Astrocyte (in vitro differentiated cells and primary cell): ENCODE results near the gene APIP. TPM values are rescaled to one million over a fixed set of nuclear protein-coding genes. Genes with fewer than 3 reads are reported as not detected.

Source experiments
- DNase-seq: peaks from one replicate; pipeline ENCODE4 v3.0.0-alpha.2; 2010; ENCODE audit warnings: low read depth
- FAIRE-seq: peaks from 2 replicates; lab custom pipeline; 2011; peaks lifted over from hg19 to GRCh38; lab: Jason Lieb, UNC
- H2AFZ ChIP-seq: 2 replicates; pipeline ENCODE4 v1.6.0; 2012; ENCODE audit warnings: low read depth, low read length, inconsistent platforms
- H3K27ac ChIP-seq: 2 replicates; pipeline ENCODE4 v1.5.1; 2011; ENCODE audit warnings: low read depth, low read length, inconsistent platforms
- H3K27me3 ChIP-seq: 2 replicates; pipeline ENCODE4 v1.6.0; 2011; ENCODE audit warnings: low read length, inconsistent platforms; ENCODE audit not compliant: insufficient read depth
- H3K36me3 ChIP-seq: 2 replicates; pipeline ENCODE4 v1.5.1; 2011; ENCODE audit warnings: low read length, inconsistent platforms; ENCODE audit not compliant: insufficient read depth
- H3K4me1 ChIP-seq: 2 replicates; pipeline ENCODE4 v1.5.1; 2011; ENCODE audit warnings: low read length, inconsistent platforms; ENCODE audit not compliant: insufficient read depth
- H3K4me2 ChIP-seq: 2 replicates; pipeline ENCODE4 v1.6.0; 2012; ENCODE audit warnings: low read length, inconsistent platforms
- H3K4me3 ChIP-seq: 2 replicates; pipeline ENCODE4 v1.5.1; 2011; ENCODE audit warnings: low read depth, mild to moderate bottlenecking, low read length, inconsistent platforms; ENCODE audit not compliant: insufficient read depth
- H3K79me2 ChIP-seq: 2 replicates; pipeline ENCODE4 v1.6.0; 2012; ENCODE audit warnings: mild to moderate bottlenecking, low read length, inconsistent platforms; ENCODE audit not compliant: insufficient read depth
- H3K9ac ChIP-seq: 2 replicates; pipeline ENCODE4 v1.6.0; 2012; ENCODE audit warnings: mild to moderate bottlenecking, low read length, inconsistent platforms
- H3K9me3 ChIP-seq: 2 replicates; pipeline ENCODE4 v1.5.1; 2012; ENCODE audit warnings: low read depth, mild to moderate bottlenecking, low read length, inconsistent platforms; ENCODE audit not compliant: insufficient read depth
- H4K20me1 ChIP-seq: 2 replicates; pipeline ENCODE4 v1.6.0; 2012; ENCODE audit warnings: low read length, inconsistent platforms; ENCODE audit not compliant: insufficient read depth
- H3K27ac Mint-ChIP-seq: one replicate; pipeline ENCODE4 v1.8.0; 2021; ENCODE audit warnings: mild to moderate bottlenecking, mixed read lengths; ENCODE audit not compliant: unreplicated experiment
- H3K27me3 Mint-ChIP-seq: one replicate; pipeline ENCODE4 v1.8.0; 2021; ENCODE audit warnings: low read depth, mixed read lengths; ENCODE audit not compliant: unreplicated experiment
- H3K36me3 Mint-ChIP-seq: one replicate; pipeline ENCODE4 v1.8.0; 2021; ENCODE audit warnings: low read depth, mixed read lengths; ENCODE audit not compliant: unreplicated experiment
- H3K4me1 Mint-ChIP-seq: one replicate; pipeline ENCODE4 v1.8.0; 2021; ENCODE audit warnings: low read depth, mixed read lengths; ENCODE audit not compliant: unreplicated experiment
- H3K4me3 Mint-ChIP-seq: one replicate; pipeline ENCODE4 v1.8.0; 2021; ENCODE audit warnings: mild to moderate bottlenecking, moderate library complexity, mixed read lengths; ENCODE audit not compliant: unreplicated experiment
- H3K9me3 Mint-ChIP-seq: one replicate; pipeline ENCODE4 v1.8.0; 2021; ENCODE audit warnings: mild to moderate bottlenecking, mixed read lengths; ENCODE audit not compliant: unreplicated experiment
- CTCF ChIP-seq: IDR thresholded peaks from 2 replicates; pipeline ENCODE4 v1.5.1; 2011; ENCODE audit warnings: low read depth, mild to moderate bottlenecking, inconsistent platforms, low read length, moderate library complexity; ENCODE audit not compliant: insufficient read depth
- EZH2 ChIP-seq: IDR thresholded peaks from 2 replicates; pipeline ENCODE4 v1.6.1; 2012; ENCODE audit warnings: mild to moderate bottlenecking, low read length, inconsistent platforms; ENCODE audit not compliant: insufficient read depth
- total RNA-seq: library from RNA; stranded (reverse); gene quantifications from 2 replicates; pipeline ENCODE4 v1.2.1, GENCODE V29; 2021

The APIP gene
- total RNA-seq, 1 donor from 2014 or later, result 13.9 TPM

GRCh38 chr11:34936945-34937629, 20.9 kb upstream of the APIP start:
- TF ChIP-seq EZH2 (no peak), CTCF (no peak)
- Histone ChIP-seq H2AFZ (no peak overlapping the region), H4K20me1 (no peaks in the 10 kb centered on the region), H3K36me3 (no peaks in the 10 kb centered on the region), H3K9ac (no peak overlapping the region), H3K4me2 (no peak overlapping the region), H3K4me1 (no peaks in the 10 kb centered on the region), H3K79me2 (peaks cover 24% of the 10 kb centered on the region), H3K27ac (no peak overlapping the region), H3K4me3 (no peak overlapping the region), H3K9me3 (no peaks in the 10 kb centered on the region), H3K27me3 (no peaks in the 10 kb centered on the region)
- Mint-ChIP-seq H3K4me3 (no peak overlapping the region), H3K27me3 (no peaks in the 10 kb centered on the region), H3K27ac (no peak overlapping the region), H3K9me3 (no peaks in the 10 kb centered on the region), H3K36me3 (peaks cover 1% of the 10 kb centered on the region), H3K4me1 (no peaks in the 10 kb centered on the region)
- FAIRE-seq (no peak), DNase-seq (no peak)

GRCh38 chr11:34929794-34930763, 13.9 kb upstream of the APIP start:
- H3K27ac Mint-ChIP-seq, result no peak overlapping the region
- no peaks in the 10 kb centered on the region for H3K27me3 Mint-ChIP-seq
- Histone ChIP-seq H3K4me1 (peaks cover 9% of the 10 kb centered on the region), H3K79me2 (peaks cover 60% of the 10 kb centered on the region), H3K36me3 (no peaks in the 10 kb centered on the region), H3K9ac (no peak overlapping the region), H3K9me3 (no peaks in the 10 kb centered on the region), H3K27me3 (no peaks in the 10 kb centered on the region), H2AFZ (no peak overlapping the region), H3K4me2 (no peak overlapping the region), H3K4me3 (no peak overlapping the region), H4K20me1 (peaks cover 19% of the 10 kb centered on the region), H3K27ac (no peak overlapping the region)
- no peak overlapping the region for H3K4me3 Mint-ChIP-seq
- DNase-seq (no peak), FAIRE-seq (no peak)
- TF ChIP-seq CTCF (no peak), EZH2 (no peak)
- no peaks in the 10 kb centered on the region for H3K36me3 Mint-ChIP-seq
- H3K4me1 Mint-ChIP-seq, result peaks cover 10% of the 10 kb centered on the region
- no peaks in the 10 kb centered on the region for H3K9me3 Mint-ChIP-seq
